NCI-H748 (cell line): Measurements from ENCODE around the gene SSNA1.

Source experiments
- DNase-seq: peaks from one replicate; lab custom pipeline; 2025; ENCODE audit not compliant: unreplicated experiment; lab: John Stamatoyannopoulos, UW

The SSNA1 gene

DNA sequence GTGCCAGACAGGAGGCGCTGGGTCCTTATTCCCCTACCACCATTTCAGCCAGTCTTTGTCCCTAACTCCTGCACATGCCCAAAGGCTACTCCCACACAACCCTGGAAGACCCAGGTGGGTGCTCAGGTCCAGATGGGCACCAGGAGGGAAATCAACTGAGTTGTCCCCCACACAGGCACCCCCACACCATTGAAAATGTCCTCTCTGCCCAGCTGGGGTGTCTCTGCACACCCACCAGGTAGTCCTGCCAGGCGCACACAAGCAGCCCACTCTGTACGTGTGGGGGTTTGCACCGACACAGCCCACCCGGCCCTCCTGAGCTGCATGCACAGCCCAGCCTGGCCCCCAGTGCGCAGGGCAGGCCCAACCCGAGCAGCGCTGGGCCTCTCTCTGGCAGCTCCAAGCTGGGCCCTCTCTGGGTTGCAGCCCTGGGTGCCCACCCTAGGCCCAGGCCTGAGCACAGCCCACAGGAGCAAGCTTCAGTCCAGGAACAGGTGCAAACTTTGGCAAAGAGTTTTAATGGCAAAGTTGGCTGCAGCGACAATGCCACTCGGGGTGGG lies 31.4 kb downstream of the SSNA1 start:
- no peak for DNase-seq

DNA sequence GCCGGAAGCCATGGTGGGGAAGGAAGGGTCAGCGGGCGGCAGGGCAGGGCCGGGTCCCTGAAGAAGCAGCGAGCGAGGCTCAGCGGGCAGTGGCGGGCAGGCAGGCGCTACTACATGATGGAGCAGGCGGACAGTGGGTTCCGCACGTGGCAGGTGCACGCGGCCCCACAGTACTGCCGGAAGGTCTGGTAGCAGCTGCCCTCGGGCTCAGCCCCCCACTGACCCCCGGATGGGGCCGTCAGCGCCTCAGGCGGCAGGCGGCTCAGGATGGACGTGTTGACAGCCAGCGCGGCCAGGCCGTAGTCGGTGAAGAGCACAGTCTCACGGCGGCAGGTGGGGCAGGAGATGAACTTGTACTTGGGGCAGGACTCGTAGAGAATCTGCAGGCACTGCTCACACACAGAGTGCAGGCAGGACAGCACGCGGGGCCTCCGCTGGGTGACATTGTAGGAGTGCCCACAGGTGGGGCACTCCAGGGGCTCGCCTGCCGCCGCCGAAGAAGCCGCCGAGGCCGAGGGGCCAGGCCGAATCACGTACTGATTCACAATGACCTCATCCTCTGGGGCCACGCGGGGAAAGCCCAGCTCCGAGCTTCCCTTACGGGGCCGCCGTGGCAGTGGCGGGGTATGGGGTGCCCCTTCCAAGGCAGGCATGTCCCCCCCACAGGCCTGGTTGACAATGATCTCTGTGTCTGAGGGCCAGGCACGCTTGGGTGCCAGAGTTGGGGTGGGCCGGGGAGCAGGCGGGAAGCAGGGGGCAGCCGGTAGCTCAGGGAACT lies 32.0 kb downstream of the SSNA1 start:
- no peak for DNase-seq

DNA sequence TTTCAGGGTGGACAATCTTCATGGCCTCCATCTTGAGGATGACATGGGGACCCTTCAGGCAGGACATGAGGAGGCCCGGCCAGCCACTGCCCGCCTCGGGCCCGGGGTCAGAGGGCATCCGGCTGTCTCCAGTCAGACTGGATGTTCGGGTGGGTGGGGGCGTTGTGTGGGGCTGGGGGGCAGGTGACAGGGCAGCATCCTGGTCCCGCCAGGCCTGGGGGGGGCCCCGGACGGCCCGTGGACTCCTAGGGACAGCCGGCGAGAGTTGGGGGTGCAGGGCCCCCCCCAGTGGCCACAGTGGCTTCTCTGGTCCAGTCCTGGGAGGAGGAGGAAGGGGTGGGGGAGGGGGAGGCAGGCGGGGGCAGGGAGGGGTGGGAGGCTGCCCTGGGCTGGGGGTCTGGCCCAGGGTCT lies 32.6 kb downstream of the SSNA1 start:
- DNase-seq, result no peak

GRCh38 chr9:137221506-137222111 lies 33.1 kb downstream of the SSNA1 start:
- DNase-seq, result peak; percentile 58

- peak; percentile 56 for DNase-seq
These were observed 34.0 kb downstream of the SSNA1 start, which contains the start of gene RNF208 for GRCh38 chr9:137222190-137223077. RNF208 (minus strand) TSS chr9:137222240; CDS start chr9:137221212, 1,028 bp downstream.

DNA sequence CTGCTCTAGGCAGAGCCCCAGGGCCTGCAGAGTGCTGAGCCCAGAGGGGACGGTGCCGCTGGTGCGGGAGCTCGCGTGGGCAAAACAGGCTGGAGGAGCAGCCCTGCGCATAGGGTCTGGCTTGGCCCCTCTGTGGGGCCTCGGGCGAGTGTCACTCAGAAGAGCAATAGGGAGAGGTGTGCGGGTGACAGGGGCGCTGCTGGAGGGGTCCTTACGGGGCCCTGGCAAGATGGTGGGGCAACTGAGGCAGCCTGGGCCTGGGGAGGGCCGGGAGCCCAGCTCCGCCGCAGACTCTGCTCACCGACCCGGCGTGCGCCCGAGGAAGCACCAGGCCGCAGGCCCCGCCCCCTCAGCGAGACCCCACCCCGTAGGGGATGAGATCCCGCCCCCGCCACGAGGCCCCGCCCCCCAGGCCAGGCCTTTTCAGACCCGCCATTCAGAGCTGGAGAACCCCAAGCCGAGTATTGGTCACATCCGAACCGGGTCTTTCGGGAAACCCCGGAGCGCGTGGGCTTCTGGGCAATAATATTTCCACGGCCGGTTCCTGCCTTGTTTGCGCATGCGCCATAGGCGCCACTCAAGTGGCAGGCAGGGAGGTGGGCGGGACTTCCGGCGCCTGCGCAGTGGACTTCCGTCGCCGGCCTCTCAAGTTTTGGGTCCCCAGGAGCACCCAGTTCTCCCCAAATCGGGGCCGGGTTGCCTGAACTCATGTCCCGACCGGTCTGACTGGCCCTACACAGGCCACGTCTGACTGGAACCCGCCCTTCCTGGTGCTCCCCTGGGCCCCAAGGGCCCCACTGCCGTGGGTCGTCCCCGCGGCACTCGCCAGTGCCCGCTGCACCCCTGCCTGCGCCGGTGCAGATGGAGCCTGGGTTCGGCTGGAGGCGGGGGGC lies 34.8 kb downstream of the SSNA1 start:
- DNase-seq, result peak; percentile 93

- no peak for DNase-seq
These were observed 36.6 kb downstream of the SSNA1 start, which contains the start of gene CYSRT1 for GRCh38 chr9:137224830-137225694. CYSRT1 (plus strand) TSS chr9:137225174; CDS start chr9:137225622, 448 bp downstream.

GRCh38 chr9:137225699-137226331 lies 37.3 kb downstream of the SSNA1 start:
- no peak for DNase-seq

- DNase-seq, result no peak
These were observed 38.0 kb downstream of the SSNA1 start for GRCh38 chr9:137226338-137227053.

- peak; percentile 82 for DNase-seq
These were observed 38.8 kb downstream of the SSNA1 start, which contains the start of gene RNF224 for GRCh38 chr9:137227054-137227852. RNF224 (plus strand) TSS chr9:137227502; CDS start chr9:137228336, 834 bp downstream.

GRCh38 chr9:137227853-137228505 lies 39.5 kb downstream of the SSNA1 start:
- DNase-seq, result no peak

DNA sequence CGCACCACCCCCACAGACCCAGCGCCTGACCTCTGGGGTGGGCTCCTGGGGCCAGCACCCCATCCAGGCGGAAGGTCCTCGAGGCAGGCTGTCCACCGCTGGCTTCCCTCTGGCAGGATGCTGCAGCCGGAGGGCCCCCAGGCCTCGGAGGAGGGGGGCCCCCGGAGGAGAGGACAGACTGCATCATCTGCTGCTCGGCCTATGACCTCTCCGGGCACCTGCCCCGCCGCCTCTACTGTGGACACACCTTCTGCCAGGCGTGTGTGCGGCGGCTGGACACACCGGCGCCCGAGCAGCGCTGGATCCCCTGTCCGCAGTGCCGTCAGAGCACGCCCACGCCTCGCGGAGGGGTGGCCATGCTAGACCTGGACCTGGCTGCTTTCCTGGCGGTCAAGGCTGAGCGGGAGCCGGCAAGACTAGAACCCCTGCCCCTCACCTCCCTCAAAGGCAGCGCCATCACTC lies 40.1 kb downstream of the SSNA1 start:
- DNase-seq, result no peak

DNA sequence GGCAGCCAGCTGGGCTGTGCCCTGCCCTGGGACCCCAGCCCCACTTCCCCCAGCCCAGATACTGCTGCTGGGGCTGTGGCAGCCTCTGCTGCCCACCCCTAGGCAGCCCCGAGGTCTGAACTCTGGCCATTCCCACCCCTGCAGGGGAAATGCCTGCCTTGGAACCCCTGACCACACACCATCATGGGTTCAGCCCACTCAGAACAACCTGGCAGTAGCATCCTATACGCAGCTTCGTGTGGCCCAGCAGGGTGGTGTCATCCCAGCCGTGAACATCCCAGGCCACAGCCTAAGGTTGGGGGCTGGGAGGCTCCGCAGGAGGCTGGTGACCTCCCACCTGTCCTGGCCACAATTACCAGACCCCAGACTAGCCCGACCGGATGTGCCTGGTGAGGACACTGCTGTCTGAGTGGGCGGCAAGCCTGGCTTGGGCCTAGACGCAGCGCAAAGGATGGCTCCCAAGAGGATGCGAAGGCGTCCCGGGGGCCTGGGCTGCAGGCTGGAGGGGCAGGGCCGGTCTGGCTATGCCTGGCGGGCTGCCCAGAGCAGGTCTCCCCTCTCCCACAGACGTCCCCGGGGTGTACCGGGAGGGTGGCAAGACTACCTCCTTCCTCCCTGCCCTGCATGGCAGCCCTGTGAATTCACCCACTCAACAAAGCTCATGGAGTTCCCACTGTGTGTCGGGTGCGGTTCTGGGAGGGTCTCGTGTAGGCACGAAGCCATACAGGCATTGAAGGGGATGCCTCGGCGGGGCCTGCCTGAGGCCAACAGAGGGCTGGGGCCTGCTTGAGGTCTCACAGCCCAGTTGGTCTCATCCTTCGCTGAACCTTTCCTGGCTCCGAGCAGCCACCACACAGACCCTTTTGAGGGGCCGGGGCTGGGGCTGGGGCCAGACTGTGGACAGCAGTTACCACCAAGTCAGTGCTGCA lies 40.8 kb downstream of the SSNA1 start:
- DNase-seq, result no peak

DNA sequence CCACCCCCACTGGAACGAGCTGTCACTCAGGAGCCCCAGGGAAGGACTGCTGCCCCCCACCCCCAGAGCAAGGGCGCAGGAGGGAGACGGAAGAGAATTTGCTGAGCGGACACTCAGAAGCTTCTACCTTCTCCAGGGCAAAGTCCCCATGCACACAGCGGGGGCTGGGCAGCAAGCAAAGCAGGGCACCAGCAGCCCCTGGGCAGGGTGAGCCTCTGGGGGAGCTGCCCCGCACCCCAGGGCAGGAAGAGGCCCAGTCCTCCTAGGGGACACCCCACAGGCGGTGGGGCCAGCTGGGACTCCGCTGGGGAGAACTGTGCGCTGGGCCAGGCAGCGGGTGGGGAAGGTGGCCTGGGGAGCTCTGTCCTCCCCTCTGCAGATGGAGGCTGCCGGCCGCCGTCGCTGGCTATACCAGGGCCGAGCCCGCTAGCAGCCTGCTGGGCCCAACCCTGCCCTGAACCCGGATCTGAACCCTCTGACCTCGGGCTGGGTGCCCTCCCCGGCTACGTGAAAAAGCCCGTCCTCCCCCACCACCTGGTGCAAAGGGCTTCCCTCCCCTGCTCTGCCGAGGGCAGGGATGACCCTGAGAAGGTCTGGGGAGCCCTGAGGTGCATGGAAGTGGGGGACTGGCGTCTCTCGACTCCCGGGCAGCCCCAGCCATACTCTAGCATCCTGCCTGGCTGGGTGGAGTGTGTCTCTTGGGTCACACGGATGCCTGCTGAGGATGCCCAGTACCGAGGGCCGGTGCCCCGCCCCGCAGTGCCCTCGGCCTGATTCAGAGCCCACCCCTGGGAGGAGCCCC lies 41.6 kb downstream of the SSNA1 start:
- no peak for DNase-seq
